GM18870 (cell line): ENCODE results near the gene H6PD.

Experiments used
- ATAC-seq: cut with Tn5 transposase; IDR thresholded peaks from one replicate; pipeline ENCODE4 v1.9.1; 2021; ENCODE audit warnings: moderate library complexity; ENCODE audit not compliant: unreplicated experiment

The H6PD gene

DNA sequence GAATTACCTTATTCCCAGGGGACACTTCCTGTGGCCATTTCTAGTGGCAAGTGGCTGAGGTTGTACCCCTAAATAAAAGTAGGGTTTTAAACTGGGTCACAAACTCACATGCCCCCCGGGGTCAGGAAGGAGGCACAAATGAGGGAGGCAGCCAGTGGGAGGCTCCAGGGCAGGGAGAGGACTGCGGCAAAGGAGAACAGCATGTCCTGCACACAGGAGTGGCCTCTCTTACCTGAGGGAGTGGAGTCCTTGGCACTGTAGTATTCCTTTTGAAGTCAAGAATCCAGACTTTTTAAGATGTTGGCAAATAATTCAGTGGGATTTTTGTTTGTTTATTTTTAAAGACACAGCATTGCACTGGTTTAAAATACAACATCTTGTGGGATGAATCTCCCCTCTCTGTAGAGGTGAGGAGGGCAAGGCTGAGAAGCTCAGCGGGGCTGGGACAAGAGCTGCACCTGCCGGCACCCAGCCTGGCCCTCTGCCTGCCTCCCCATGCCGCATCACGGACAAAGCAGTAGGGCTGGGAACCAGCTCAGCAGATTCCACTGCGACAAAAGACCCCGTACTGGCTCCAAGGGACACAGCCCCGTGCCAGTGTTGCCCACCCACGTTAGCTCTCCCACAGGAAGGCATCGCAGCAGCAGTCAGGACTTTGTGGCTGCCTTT, 80.3 kb downstream of the H6PD start:
- no peak for ATAC-seq

- no peak for ATAC-seq
Observed at GRCh38 chr1:9315411-9316079, 81.0 kb downstream of the H6PD start.

DNA sequence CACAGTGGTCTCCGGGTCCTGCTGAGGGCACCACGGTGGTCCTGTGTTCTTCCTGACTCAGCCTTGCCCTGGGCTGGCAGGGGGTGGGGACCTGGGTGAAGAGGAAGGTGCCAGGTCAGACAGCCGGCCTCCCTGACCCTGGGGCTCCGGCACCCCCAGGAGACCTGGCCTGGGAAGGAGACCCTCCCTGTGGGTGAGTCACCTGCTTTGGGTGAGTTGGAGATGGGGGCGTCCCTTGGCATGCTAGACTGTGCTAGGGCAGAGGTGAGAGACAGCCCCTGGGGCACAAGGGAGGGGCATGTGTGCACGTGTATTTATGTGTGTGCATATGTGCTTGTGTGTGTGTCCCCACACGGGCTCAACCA, 81.5 kb downstream of the H6PD start:
- no peak for ATAC-seq

GRCh38 chr1:9316512-9316911, 81.9 kb downstream of the H6PD start:
- ATAC-seq: no peak

- no peak for ATAC-seq
Observed at GRCh38 chr1:9317072-9317471, 82.5 kb downstream of the H6PD start.

- ATAC-seq: no peak
Observed at GRCh38 chr1:9317591-9318417, 83.2 kb downstream of the H6PD start.

GRCh38 chr1:9319208-9319788, 84.7 kb downstream of the H6PD start:
- ATAC-seq: no peak

GRCh38 chr1:9319789-9320519, 85.4 kb downstream of the H6PD start:
- no peak for ATAC-seq
